Right lobe of liver (tissue), 6 donors: Measurements from ENCODE around the gene CWF19L2. TPM values are rescaled to one million over a fixed set of nuclear protein-coding genes. Genes with fewer than 3 reads are reported as not detected.

Experiments
- ATAC-seq, 4 donors: fragments of 200-7000 bp; cut with Tn5 transposase; one replicate each; pipeline ENCODE4 v1.9.1; 2020; ENCODE audit warnings: mild to moderate bottlenecking in 4 of 4, moderate library complexity in 4 of 4
- DNase-seq, 3 donors: peaks; one replicate each; pipeline ENCODE4 v3.0.0-alpha.2; 2020
- H3K27ac ChIP-seq, 3 donors: fragments of 200-600 bp; one replicate each; pipeline ENCODE4 v1.8.0; 2022
- H3K27me3 ChIP-seq, 2 donors: fragments of 200-600 bp; one replicate each; pipeline ENCODE4 v1.8.0; 2022
- H3K36me3 ChIP-seq, 4 donors: fragments of 200-600 bp; sonication (generic) in 1 of 4; one replicate each; pipeline versions ENCODE4 v1.5.1 to v1.8.0; 2017 to 2022; ENCODE audit warnings: control low read depth in 1 of 4
- H3K4me1 ChIP-seq, 4 donors: fragments of 200-600 bp; sonication (generic) in 1 of 4; one replicate each; pipeline versions ENCODE4 v1.5.1 to v1.8.0; 2017 to 2022; ENCODE audit warnings: control low read depth in 1 of 4
- H3K4me3 ChIP-seq, 3 donors: fragments of 200-600 bp; one replicate each; pipeline ENCODE4 v1.8.0; 2022
- H3K9me3 ChIP-seq, 4 donors: fragments of 200-600 bp; sonication (generic) in 1 of 4; one replicate each; pipeline versions ENCODE4 v1.5.1 to v1.8.0; 2017 to 2022; ENCODE audit warnings: control low read depth in 1 of 4
- CTCF ChIP-seq, 4 donors: fragments of 200-600 bp in 3 of 4; fragments of 450-650 bp in 1 of 4; IDR thresholded peaks; one replicate each; pipeline versions ENCODE4 v1.5.1 to v1.8.0; 2016 to 2022; ENCODE audit warnings: antibody characterized with exemption in 4 of 4, mild to moderate bottlenecking in 2 of 4
- POLR2A ChIP-seq: fragments of 450-650 bp; IDR thresholded peaks from one replicate; pipeline ENCODE4 v1.6.1; 2017; ENCODE audit warnings: antibody characterized with exemption, mild to moderate bottlenecking
- WGBS: methylation state at CpG from one replicate; pipeline ENCODE4 v1.1.6; 2018; ENCODE audit warnings: low coverage, low lambda C conversion rate; ENCODE audit not compliant: insufficient coverage; ENCODE audit errors: missing lambda C conversion rate; 5-methylcytosine and 5-hydroxymethylcytosine counted together
- intact Hi-C, 2 donors: fragments of 100-400 bp; cut with DNase I; formaldehyde crosslinking; loops; one replicate each; pipeline versions ENCODE4 v1.11.2 to v1.14.1; 2022
- total RNA-seq, 6 experiments: library from RNA; depleted of rRNA in 2 of 6; stranded (reverse); fragments of >200 nt in 2 of 6; fragmentation: NEBNext Ultra II Directional in 3 of 6; extraction: Animal tissue kit (Norgen Biotek cat#: 25700) in 3 of 6; gene quantifications; one replicate each; pipeline versions ENCODE4 v1.1.0 to v1.2.4, GENCODE V29; 2016 to 2023
- donor health status: DM: no; HTN: yes; CAD: no.
- donor health status: DM: no; HTN: no; CAD: no.
- donor health status: DM: no; HTN: no; CAD: no.
- donor health status: DM: no; HTN: yes; CAD: no.
- donor health status: DM: no; HTN: yes; CAD: no.

The CWF19L2 gene
- total RNA-seq, 6 experiments from 2014 or later, result 4.5 to 6.1 (median 5.3) TPM

- no peak overlapping the region for H3K4me3 ChIP-seq
- WGBS, result 89% methylated on average over 1 of the region's 1 CpG
- no peaks in the 10 kb centered on the region for H3K27me3 ChIP-seq
- TF ChIP-seq CTCF (IDR thresholded peaks at IDR 0.05), result no peak
- no peak for TF ChIP-seq POLR2A
- H3K9me3 ChIP-seq, result no peaks in the 10 kb centered on the region
- no peaks in the 10 kb centered on the region for H3K4me1 ChIP-seq
- DNase-seq (no peak), ATAC-seq (no peak)
- peaks cover 0 to 28% (median 10%) of the 10 kb centered on the region in 4 donors for H3K36me3 ChIP-seq
- intact Hi-C loops, result no loop called here
- no peak overlapping the region for H3K27ac ChIP-seq
Observed at GRCh38 chr11:107442715-107443215, 14.9 kb downstream of the CWF19L2 start.

- H3K27ac ChIP-seq, result no peak overlapping the region
- no peak for DNase-seq
- no peak overlapping the region for H3K4me3 ChIP-seq
- no peak for ATAC-seq
- H3K9me3 ChIP-seq, result no peaks in the 10 kb centered on the region
- peaks cover 0 to 28% (median 11%) of the 10 kb centered on the region in 4 donors for H3K36me3 ChIP-seq
- H3K4me1 ChIP-seq, result no peaks in the 10 kb centered on the region
- intact Hi-C loops, result no loop called here
- TF ChIP-seq POLR2A (no peak), CTCF (IDR thresholded peaks at IDR 0.05) (no peak)
- 89% methylated on average over 3 of the region's 6 CpGs for WGBS
- no peaks in the 10 kb centered on the region for H3K27me3 ChIP-seq
Observed at GRCh38 chr11:107439586-107440167, 17.9 kb downstream of the CWF19L2 start.

GRCh38 chr11:107438148-107438547 is 19.5 kb downstream of the CWF19L2 start:
- intact Hi-C loops, result no loop called here
- H3K27me3 ChIP-seq, result no peaks in the 10 kb centered on the region
- H3K36me3 ChIP-seq, result peaks cover 0 to 28% (median 11%) of the 10 kb centered on the region in 4 donors
- DNase-seq (no peak), ATAC-seq (no peak)
- no peak overlapping the region for H3K4me3 ChIP-seq
- TF ChIP-seq CTCF (IDR thresholded peaks at IDR 0.05) (peak in 1 of 4 donors; percentile 10), POLR2A (no peak)
- H3K4me1 ChIP-seq, result no peaks in the 10 kb centered on the region
- no peak overlapping the region for H3K27ac ChIP-seq
- 89% methylated on average over 1 of the region's 1 CpG for WGBS
- no peaks in the 10 kb centered on the region for H3K9me3 ChIP-seq

- no peaks in the 10 kb centered on the region for H3K27me3 ChIP-seq
- no peak for ATAC-seq
- 83% methylated on average over 3 of the region's 3 CpGs for WGBS
- peaks cover 0 to 7% (median 0%) of the 10 kb centered on the region in 4 donors for H3K36me3 ChIP-seq
- TF ChIP-seq CTCF (IDR thresholded peaks at IDR 0.05) (no peak), POLR2A (no peak)
- H3K27ac ChIP-seq, result no peak overlapping the region
- intact Hi-C loops, result no loop called here
- no peaks in the 10 kb centered on the region for H3K9me3 ChIP-seq
- H3K4me1 ChIP-seq, result no peaks in the 10 kb centered on the region
- H3K4me3 ChIP-seq, result no peak overlapping the region
- no peak for DNase-seq
Observed at GRCh38 chr11:107430525-107430924, 27.1 kb downstream of the CWF19L2 start.
